Endodermal cell (in vitro differentiated cells): ENCODE measurements around the gene IL16. TPM values are rescaled to one million over a fixed set of nuclear protein-coding genes. Genes with fewer than 3 reads are reported as not detected.
"Not testable (repeated sequence)": the region's sequence is repeated elsewhere in the genome, so short reads cannot be mapped to it uniquely, and the experiment has no call there.

ENCODE experiments used
- DNase-seq: peaks from one replicate; pipeline ENCODE4 v3.0.0-alpha.2; 2017
- H3K27ac ChIP-seq: 2 replicates; pipeline ENCODE4 v1.5.1; 2013; ENCODE audit warnings: mild to moderate bottlenecking, low read depth, low read length, moderate library complexity
- H3K27me3 ChIP-seq: 2 replicates; pipeline ENCODE4 v1.6.1; 2013; ENCODE audit warnings: mild to moderate bottlenecking, low read length, moderate library complexity; ENCODE audit not compliant: insufficient read depth, control insufficient read depth, poor library complexity, severe bottlenecking
- H3K36me3 ChIP-seq: 2 replicates; pipeline ENCODE4 v1.7.0; 2013; ENCODE audit warnings: mild to moderate bottlenecking, low read length, moderate library complexity; ENCODE audit not compliant: control insufficient read depth, insufficient read depth
- H3K4me1 ChIP-seq: one replicate; pipeline ENCODE4 v1.7.0; 2013; ENCODE audit warnings: low read length; ENCODE audit not compliant: control insufficient read depth, insufficient read depth
- H3K4me3 ChIP-seq: 2 replicates; pipeline ENCODE4 v1.5.1; 2013; ENCODE audit warnings: mild to moderate bottlenecking, low read length, moderate library complexity
- H3K9ac ChIP-seq: 2 replicates; pipeline ENCODE4 v1.6.1; 2013; ENCODE audit warnings: mild to moderate bottlenecking, low read length, moderate library complexity; ENCODE audit not compliant: poor library complexity, severe bottlenecking; ENCODE audit errors: extremely low read depth
- H3K9me3 ChIP-seq: 2 replicates; pipeline ENCODE4 v1.6.1; 2013; ENCODE audit warnings: mild to moderate bottlenecking, low read length, moderate library complexity; ENCODE audit not compliant: control insufficient read depth
- H3K27ac Mint-ChIP-seq: 2 replicates; pipeline ENCODE4 v1.8.0; 2020; ENCODE audit warnings: mixed read lengths
- H3K27me3 Mint-ChIP-seq: 2 replicates; pipeline ENCODE4 v1.8.0; 2021; ENCODE audit warnings: mild to moderate bottlenecking, mixed read lengths; ENCODE audit not compliant: insufficient read depth
- H3K36me3 Mint-ChIP-seq: 2 replicates; pipeline ENCODE4 v1.8.0; 2020; ENCODE audit warnings: low read depth, mixed read lengths
- H3K4me1 Mint-ChIP-seq: 2 replicates; pipeline ENCODE4 v1.8.0; 2020; ENCODE audit warnings: mixed read lengths
- H3K4me3 Mint-ChIP-seq: 2 replicates; pipeline ENCODE4 v1.8.0; 2020; ENCODE audit warnings: mild to moderate bottlenecking, moderate library complexity, mixed read lengths
- H3K9me3 Mint-ChIP-seq: 2 replicates; pipeline ENCODE4 v1.8.0; 2020; ENCODE audit warnings: mild to moderate bottlenecking, mixed read lengths
- WGBS, 2 experiments: methylation state at CpG; one replicate each; pipeline versions ENCODE4 v1.1.5 to v1.1.7; 2013; ENCODE audit warnings: missing lambda C conversion rate in 2 of 2, mixed read lengths in 1 of 2; ENCODE audit not compliant: insufficient coverage in 1 of 2, insufficient read length in 1 of 2; 5-methylcytosine and 5-hydroxymethylcytosine counted together
- total RNA-seq, 2 donors: library from RNA; stranded (reverse); fragmentation: NEBNext Ultra II Directional in 1 of 2; extraction: Animal tissue kit (Norgen Biotek cat#: 25700) in 1 of 2; gene quantifications; 2 replicates in 1 of 2; 3 replicates in 1 of 2; pipeline ENCODE4 v1.2.1, GENCODE V29; 2021
- TF ChIP-seq, protein P1 (sequence below): fragments of 200-600 bp; sonication (generic); conservative IDR thresholded peaks from 2 replicates; pipeline ENCODE4 v1.5.0; 2021; ENCODE audit warnings: antibody characterized with exemption, mild to moderate bottlenecking

IL16 gene
- total RNA-seq, 2 donors from 2014 or later, result 0.13 to 0.24 TPM

DNA sequence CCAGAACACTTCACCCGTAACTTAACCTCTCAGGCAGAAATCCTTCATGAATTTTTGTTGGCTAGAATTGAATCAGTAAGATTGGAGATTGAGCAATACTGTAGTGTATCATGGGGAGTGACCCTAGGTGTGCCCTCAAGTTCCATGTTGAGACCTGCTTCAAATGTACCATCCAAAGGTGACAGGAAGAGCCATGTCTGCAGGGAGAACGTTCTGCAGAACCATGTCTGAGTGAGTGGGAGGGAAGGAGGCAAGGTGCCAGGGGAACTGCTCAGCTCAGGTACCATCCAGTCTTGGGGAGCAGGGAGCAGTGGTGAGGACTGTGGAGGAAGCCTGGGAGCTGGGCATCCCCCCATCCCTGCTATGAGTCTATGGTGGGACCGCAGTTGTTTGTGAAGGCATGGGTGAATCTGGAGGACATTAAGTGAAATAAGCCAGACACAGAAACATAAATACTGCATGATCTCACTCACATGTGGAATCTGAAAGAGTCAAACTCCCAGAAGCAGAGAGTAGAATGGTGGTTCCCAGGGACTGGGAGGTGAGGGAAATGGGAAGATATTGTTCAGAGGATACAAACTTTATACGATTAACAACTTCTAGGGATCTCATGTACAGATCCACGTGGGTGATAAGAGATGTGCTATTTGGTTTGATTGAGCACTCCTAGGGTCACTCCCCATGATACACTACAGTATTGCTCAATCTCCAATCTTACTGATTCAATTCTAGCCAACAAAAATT is 39.3 kb upstream of the IL16 start:
- Histone ChIP-seq H3K36me3 (no peaks in the 10 kb centered on the region), H3K27ac (no peak overlapping the region), H3K9me3 (no peaks in the 10 kb centered on the region), H3K27me3 (no peaks in the 10 kb centered on the region), H3K4me1 (no peaks in the 10 kb centered on the region), H3K4me3 (no peak overlapping the region), H3K9ac (no peak overlapping the region)
- Mint-ChIP-seq H3K36me3 (no peaks in the 10 kb centered on the region), H3K4me3 (no peak overlapping the region), H3K9me3 (no peaks in the 10 kb centered on the region), H3K27ac (no peak overlapping the region), H3K27me3 (peaks cover 11% of the 10 kb centered on the region), H3K4me1 (no peaks in the 10 kb centered on the region)
- TF ChIP-seq, protein P1, sequence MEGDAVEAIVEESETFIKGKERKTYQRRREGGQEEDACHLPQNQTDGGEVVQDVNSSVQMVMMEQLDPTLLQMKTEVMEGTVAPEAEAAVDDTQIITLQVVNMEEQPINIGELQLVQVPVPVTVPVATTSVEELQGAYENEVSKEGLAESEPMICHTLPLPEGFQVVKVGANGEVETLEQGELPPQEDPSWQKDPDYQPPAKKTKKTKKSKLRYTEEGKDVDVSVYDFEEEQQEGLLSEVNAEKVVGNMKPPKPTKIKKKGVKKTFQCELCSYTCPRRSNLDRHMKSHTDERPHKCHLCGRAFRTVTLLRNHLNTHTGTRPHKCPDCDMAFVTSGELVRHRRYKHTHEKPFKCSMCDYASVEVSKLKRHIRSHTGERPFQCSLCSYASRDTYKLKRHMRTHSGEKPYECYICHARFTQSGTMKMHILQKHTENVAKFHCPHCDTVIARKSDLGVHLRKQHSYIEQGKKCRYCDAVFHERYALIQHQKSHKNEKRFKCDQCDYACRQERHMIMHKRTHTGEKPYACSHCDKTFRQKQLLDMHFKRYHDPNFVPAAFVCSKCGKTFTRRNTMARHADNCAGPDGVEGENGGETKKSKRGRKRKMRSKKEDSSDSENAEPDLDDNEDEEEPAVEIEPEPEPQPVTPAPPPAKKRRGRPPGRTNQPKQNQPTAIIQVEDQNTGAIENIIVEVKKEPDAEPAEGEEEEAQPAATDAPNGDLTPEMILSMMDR, result no peak
- 85 to 86% methylated on average over 1 to 4 of the region's 5 CpGs for WGBS, 2 experiments
- no peak for DNase-seq

DNA sequence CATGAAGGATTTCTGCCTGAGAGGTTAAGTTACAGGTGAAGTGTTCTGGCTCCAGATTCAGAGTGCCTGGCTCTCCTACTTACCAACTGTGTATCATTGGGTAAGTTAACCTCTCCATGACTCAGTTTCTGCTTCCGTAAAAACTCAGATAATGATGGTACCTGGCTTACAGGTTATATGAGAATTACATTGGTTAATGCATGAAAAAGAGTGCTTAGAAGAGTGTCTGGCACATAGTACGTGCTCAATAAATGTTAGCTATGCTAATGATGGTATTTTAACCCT is 38.8 kb upstream of the IL16 start:
- no peak for DNase-seq
- no peak overlapping the region for H3K27ac Mint-ChIP-seq
- no peak overlapping the region for H3K9ac ChIP-seq
- no peaks in the 10 kb centered on the region for H3K27me3 ChIP-seq
- no peaks in the 10 kb centered on the region for H3K36me3 Mint-ChIP-seq
- H3K4me1 Mint-ChIP-seq, result no peaks in the 10 kb centered on the region
- no peaks in the 10 kb centered on the region for H3K9me3 ChIP-seq
- no peaks in the 10 kb centered on the region for H3K9me3 Mint-ChIP-seq
- no peak overlapping the region for H3K4me3 Mint-ChIP-seq
- WGBS, 2 experiments, result 86 to 92% methylated on average over 1 to 2 of the region's 2 CpGs
- H3K27me3 Mint-ChIP-seq, result peaks cover 12% of the 10 kb centered on the region
- H3K4me1 ChIP-seq, result no peaks in the 10 kb centered on the region
- TF ChIP-seq, protein P1, result no peak
- H3K4me3 ChIP-seq, result no peak overlapping the region
- H3K27ac ChIP-seq, result no peak overlapping the region
- H3K36me3 ChIP-seq, result no peaks in the 10 kb centered on the region

GRCh38 chr15:81158561-81158960 is 38.1 kb upstream of the IL16 start:
- H3K36me3 ChIP-seq, DNase-seq, H3K4me3 Mint-ChIP-seq, H3K27ac Mint-ChIP-seq, H3K27ac ChIP-seq, H3K9me3 ChIP-seq, H3K4me1 Mint-ChIP-seq, H3K9ac ChIP-seq, H3K9me3 Mint-ChIP-seq, H3K4me1 ChIP-seq, H3K36me3 Mint-ChIP-seq, H3K27me3 ChIP-seq, H3K4me3 ChIP-seq: not testable (repeated sequence)
- H3K27me3 Mint-ChIP-seq, result peaks cover 12% of the 10 kb centered on the region
- 96 to 98% methylated on average over 7 to 17 of the region's 37 CpGs for WGBS, 2 experiments
